Activated effector memory CD4-positive, alpha-beta T cell treated with anti-CD3 and anti-CD28 coated beads, Interleukin-2, amount 50 U/mL, for 16 hours (primary cell): ENCODE data around the gene MOV10L1.
"Not testable (repeated sequence)": the region's sequence is repeated elsewhere in the genome, so short reads cannot be mapped to it uniquely, and the experiment has no call there.

Source experiments
- DNase-seq: peaks from one replicate; pipeline ENCODE4 v3.0.0-alpha.2; 2020

Gene MOV10L1

DNA sequence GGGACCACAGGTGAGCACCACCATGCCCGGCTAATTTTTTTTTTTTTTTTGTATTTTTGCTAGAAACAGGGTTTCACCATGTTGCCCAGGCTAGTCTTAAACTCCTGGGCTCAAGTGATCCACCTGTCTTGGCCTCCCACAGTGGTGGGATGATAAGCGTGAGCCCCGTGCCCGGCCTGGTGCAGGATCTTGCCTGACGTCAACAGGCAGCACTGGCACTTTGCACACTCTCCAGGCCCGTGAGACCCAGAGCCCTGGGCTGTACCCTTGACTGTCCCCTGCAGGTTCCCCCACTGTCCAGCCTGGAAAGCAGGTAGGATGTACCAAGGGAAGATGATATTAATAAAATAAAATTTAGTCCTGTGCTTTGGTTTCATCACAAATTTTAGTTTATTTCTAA, 51.7 kb downstream of the MOV10L1 start:
- no peak for DNase-seq

DNA sequence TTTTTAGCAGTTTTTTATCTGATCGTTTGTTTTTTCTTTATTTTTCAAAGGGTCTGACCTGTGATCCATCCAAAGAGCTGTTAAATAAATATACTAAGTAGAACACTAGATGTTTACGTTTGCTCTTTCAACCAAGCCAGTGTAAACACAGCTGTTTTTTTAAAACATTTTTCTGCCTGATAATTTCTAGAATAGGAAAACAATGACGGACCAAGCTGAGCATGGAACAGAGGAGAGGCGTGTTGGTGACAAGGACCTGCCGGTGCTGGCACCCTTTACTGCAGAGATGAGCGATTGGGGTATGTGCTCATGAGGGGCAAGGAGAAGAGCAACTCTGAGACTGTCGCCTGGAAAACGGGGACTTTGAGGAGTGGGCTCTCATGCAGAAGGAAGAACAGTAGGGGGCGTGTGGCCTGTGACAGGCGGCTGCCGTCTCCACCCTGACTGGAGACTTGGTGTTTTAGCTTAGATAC, 52.1 kb downstream of the MOV10L1 start:
- DNase-seq = no peak

DNA sequence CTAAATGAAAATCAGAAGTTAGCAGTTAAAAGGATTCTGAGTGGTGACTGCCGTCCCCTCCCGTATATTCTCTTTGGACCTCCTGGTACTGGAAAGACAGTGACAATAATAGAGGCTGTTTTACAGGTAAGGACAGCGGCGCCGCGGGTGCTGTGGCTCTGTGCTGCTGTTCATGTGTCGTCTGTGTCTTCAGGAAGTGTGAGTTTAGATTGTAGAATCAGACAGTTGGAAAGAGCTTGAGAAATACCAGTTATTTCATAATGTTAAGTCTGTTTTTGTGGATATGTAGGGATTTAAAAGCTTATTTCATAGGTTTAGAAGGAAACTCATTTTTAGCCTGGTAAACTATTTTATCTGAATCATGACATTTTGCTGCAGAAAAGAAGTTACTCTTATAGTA, 53.3 kb downstream of the MOV10L1 start:
- DNase-seq = no peak

DNA sequence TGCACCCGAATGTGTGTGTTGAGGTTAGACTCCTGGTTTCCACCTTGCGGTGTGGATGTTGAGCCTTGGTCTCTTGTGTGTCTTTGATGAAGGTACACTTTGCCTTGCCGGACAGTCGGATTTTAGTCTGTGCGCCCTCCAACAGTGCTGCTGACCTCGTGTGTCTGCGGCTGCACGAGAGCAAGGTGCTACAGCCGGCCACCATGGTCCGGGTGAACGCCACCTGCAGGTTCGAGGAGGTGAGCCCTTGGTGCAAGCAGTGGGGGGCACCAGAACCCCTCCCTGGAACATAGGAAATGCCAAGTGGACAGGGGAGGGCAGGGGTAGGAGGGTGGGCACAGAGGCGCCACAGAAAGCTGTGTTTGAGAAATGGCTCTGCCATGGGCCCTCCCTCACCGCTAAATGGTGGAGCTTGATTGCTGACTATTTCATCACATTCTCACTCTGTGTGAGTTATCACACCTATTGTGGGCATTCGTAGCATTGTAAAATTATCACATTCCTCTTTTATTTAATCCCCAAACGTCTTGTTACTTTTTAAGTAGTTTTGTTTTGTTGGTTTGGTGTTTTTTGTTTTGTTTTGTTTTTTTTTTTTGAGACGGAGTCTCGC, 54.3 kb downstream of the MOV10L1 start:
- DNase-seq = no peak

DNA sequence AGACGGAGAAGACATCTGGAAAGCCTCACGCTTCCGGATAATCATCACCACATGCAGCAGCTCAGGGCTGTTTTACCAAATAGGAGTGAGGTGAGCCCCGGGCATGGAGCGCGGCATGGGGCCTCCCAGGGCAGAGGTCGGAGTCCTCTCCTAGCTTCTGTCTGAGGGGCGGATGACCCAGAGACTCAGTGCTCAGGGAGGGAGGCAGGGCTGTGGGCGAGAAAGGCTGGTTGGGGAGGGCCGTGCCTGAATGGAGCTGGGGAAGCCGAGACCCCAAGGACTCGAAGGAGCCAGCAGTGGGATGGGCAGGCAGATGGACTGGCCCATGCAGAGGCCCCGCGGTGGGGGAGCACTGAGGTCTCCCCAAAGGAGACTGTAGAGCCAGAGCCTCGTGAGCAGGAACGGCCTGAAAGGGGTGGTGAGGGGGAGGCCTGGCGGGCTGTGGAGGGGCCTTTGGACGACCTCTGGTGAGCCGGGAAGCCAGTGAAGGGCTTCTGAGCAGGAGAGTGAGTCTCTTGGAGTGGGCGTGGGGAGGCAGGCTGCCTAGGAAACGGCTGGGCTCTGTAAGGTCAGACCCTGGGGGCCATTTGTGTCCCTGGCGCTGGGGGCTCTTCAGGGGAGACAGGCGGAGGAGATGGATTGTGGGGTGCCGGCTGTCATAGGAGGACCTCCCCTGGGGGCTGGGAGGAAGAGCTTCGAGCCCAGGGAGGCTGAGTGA, 56.1 kb downstream of the MOV10L1 start:
- DNase-seq = no peak

DNA sequence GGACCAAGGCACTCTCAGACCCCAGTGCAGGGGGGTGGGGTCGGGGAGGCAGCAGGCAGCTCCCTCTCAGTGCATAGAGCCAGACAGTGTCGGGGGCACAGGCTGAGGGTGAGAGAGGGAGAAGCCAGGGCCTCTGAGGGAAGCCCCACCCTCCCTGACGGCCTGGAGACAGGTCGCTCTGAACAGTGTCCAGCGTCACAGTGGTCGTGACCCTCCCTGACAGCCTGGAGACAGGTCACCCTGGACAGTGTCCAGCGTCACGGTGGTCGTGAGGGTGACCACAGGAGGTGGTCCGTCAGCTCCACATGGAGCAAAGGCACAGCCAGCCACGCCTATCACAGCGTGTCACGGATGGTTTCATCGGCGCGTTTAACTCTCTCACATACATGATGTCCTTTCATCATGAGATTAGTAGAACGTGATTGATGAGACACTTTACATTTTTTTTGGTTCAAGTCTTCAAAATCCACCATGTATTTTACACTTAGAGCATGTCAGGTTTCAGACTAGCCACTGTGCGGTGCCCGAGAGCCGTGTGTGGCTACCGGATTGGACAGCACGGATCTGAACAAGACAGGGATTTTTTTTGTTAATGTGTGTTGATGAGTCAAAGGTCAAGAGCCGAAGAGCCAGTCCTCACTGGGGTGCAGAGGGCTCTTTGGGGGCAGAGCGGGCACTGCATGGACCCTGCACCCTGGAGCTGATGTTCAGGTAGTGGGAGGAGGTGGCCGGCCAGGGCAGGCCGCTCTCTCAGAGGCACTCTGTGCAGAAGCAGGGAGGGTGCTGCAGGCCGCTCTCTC, 56.8 kb downstream of the MOV10L1 start:
- no peak for DNase-seq

DNA sequence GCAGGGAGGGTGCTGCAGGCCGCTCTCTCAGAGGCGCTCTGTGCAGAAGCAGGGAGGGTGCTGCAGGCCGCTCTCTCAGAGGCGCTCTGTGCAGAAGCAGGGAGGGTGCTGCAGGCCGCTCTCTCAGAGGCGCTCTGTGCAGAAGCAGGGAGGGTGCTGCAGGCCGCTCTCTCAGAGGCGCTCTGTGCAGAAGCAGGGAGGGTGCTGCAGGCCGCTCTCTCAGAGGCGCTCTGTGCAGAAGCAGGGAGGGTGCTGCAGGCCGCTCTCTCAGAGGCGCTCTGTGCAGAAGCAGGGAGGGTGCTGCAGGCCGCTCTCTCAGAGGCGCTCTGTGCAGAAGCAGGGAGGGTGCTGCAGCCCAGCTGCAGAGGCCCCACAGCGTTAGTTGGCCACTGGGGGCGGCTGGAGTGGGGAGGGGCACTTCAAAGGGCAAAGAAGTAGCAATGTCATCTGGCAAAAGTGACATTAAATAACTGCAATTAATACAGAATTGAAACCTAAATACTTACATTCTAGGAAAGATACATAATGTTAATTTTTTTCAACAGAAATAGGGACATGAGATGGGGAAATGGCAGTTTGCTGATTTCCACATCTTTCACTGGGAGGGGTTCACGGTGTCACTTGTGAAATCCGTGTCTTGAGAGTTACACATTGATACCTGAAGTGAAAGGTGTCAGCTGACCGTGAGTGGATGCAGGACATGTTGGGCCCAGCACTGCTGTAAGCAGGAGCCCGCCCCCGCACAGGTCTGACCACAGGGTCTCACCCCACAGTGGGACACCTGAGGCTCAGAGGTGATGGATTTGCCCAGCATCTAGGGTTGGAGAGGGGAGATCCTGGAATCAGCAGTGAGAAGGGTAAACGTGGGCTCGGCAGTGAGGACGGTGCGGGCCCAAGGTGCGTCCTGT, 57.7 kb downstream of the MOV10L1 start:
- not testable (repeated sequence) for DNase-seq

DNA sequence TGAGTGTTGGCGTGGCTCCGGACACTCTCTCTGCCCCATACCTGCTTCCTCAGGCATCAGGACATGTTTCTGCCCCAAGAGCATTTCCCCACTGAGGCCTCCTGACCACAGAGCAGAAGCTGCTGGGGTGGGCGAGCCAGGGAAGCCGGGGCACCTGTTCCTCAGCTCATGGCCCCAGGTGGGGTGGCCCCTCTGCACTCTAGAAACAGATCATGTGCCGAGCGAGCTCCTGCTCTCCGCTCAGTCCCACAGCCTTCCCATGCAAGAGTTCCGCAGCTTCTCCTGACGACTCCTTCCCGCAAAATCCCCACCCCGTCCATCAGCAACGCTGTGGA, 58.3 kb downstream of the MOV10L1 start:
- no peak for DNase-seq

DNA sequence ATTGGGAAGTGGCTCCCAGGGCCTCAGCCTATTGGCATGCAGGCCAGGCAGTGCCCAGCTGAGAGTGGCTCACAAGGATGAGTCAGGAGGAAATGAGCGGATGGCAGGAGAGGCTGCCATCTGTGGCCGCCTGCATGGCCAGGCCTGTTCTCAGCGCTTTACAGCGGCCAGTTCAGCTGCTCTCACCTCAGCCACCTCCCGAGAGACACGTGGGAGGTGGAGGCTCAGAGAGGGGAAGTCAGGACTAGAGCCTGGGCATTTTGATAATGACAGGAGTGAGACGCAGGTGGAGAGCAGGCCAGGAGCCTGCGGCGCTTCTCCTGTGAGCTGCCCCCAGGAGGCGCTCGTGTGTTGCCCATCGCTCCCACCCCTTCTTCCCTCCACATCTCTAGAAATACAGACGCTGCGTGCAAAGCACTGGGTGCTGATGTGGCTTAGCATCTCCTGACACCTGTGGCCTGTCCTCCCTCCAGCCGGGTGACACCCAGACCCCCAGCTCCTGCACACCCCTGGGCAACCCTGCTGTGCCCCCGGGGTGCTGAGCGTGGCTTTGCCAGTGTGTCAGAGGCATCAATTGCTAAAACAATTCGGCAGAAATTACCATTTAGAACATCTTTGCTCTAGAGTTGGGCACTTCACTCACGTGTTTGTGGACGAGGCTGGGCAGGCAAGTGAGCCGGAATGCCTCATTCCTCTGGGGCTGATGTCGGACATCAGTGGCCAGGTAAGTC, 59.4 kb downstream of the MOV10L1 start:
- DNase-seq = peak; percentile 88

DNA sequence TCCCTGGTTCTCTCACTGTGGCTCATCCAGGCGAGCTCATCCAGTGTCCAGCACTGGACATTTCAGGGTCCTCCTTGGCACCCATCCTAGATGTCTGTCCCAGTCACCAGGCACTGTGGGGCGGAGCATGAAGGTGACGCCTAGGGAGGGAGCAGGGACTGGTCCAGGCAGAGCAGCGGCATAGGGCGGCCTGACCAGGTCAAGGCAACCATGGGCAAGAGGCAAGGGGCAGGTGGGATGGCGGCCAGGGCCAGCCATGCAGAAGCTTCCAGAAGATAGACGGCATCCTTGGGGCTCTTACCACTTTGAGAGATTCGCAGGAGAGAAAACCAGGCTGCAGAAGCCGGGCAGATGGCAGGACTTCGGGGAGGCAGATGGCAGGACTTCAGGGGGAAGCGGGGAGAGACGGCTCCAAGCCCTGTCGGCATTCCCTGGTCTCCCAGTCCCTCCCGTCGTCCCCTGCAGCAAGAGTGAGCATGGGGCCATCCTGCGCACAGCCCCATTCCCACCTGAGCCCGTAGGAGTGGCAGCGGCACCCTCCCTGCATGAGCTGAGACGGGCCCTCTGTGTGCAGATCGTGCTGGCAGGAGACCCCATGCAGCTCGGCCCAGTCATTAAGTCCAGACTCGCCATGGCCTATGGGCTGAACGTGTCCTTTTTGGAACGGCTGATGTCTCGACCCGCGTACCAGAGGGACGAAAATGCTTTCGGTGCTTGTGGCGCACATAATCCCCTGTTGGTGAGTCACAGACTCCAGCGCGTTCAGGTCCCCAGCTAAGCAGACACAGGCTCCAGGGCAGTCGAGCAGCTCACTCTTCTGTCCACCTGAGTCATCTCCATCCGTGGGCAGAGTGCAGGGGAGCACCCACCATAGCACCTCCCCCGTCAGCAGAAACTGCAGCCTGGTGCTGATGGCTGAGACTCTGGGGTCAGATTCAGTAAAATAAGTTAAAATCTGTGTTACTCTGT, 60.6 kb downstream of the MOV10L1 start:
- DNase-seq = no peak

DNA sequence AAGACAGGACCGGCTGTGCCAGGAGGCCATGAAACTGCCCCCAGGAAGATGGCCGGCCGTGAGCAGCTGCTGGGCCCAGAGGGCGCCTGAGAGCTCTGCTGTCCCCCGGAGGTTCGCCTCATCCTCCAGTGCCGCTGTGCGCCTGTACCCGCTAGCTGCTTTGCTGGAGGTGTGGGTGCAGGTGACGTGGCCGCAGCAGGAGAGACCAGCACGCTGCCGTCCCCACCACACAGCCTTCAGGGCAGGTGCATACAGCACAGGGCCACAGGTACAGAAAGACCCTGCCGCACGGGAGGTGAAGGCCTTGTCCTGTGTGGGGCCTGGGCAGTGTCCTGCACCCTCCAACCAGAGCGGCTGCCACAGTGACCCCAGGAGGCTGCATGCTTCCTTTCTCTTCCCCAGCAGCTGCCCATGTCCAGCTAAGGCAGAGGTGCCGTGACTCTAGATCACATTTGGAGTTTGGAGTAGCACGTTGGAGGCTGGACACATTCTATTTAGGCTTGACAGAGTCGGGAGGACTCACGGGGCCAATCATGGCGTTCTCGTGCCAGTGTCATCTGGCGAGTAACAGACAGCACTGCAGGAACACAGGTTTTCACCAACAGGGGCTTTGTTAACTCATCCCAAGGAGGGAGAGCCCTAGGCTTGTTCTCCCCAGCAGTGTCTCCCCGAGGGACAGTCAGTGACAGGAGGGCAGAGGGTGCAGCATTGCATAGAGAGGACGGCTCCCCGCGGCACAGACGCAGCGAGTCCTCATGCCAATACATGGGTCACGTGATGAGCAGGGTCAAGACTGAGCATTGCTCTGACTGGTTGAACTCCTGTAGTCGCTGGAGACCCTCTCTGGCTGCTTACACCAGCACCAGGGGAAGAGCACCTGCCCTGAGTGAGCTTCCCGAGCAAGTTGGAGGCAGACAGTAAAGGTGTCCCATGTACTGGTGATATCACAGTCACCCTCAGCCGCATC, 62.0 kb downstream of the MOV10L1 start:
- DNase-seq = no peak

DNA sequence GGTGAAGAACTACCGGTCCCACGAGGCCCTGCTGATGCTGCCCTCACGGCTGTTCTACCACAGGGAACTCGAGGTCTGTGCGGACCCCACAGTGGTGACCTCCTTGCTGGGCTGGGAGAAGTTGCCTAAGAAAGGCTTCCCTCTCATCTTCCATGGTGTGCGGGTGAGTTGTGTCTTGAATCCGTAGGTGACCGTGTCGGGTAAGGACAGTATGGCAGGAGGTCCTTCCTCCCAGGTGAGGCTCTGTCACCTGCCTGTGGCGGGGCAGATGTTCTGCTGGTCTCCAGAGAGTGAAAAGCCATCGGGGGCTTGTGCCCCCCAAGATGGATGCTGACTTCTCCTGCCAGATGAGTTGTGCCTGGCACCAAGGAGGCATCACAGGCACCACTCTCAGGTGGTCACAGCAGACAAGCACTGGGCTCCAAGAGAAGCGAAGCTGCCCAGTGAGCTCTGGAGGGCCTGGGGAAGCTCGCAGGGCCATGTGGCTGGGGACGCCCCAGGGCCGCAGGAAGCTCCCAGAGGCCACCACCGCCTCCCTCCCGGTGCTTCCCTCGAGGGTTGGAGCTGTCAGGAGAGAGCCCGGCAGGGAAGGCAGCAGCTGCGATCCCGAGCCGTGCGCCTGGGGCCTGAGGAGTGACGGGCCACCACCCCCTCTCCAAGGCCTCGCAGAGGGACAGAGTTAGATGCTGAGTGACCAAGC, 63.4 kb downstream of the MOV10L1 start:
- DNase-seq = no peak

DNA sequence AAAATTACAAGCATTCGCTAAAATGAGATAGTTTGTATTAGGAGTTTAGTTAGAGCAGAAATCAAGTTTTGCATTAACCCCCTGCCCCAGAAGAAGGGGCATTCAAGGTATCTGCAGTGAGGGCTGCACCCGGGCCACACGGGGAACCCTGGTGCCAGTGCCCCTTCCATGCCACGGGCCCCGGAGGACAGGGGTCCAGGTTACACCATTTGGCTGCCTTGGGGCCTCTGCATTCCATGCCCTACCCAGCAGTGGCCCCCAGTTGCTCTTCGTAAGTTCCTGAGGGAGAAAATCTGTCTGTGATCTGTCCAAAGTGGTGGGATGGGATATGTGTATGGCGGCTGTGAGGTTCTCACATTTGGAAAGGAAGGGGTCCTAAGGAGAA, 63.9 kb downstream of the MOV10L1 start:
- DNase-seq = no peak

DNA sequence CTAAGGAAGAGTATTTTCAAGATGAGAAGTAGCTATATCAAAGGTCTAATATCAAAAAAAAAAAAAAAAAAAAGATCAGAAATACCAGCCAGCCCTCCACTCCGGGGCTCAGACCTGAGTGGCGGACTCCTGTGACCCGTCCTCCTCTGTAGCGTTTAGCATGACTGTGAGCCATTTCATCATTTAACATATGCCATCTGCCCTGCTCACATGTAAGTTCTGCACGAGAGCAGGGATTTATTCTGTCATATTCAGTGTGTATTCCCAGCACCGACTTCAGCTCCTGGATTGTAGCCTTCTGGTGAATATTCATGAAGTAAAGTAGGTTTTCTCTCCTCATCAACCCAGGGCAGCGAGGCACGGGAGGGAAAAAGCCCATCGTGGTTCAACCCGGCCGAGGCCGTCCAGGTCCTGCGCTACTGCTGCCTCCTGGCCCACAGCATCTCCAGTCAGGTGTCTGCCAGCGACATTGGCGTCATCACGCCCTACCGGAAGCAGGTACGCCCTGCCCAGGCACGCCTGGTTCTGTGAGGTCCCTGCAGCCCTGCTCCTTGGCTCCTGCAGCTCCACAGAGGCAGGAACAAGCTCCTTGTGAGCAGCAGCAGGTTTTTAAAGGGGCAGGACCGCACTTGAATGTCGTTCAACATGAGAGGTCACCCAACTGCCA, 68.0 kb downstream of the MOV10L1 start:
- no peak for DNase-seq

DNA sequence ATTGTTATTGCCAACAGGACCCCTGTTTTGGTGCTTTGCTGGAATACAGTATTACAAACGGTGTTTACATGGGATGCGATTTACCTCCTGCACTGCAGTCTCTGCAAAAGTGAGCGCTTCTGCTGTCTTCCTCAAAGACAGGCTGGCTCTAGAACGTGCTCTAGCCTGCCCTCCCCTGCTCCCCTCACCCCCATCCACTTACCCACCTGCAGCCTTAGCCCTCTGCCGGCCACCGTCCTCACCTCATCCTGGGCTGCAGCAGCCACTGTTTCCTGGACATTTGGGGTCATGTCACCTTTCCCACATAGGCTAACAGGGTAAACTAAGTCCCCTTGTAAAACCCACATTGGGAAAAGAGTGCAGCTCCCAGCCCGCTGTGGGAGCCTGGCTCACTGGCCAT, 71.1 kb downstream of the MOV10L1 start:
- DNase-seq = no peak

DNA sequence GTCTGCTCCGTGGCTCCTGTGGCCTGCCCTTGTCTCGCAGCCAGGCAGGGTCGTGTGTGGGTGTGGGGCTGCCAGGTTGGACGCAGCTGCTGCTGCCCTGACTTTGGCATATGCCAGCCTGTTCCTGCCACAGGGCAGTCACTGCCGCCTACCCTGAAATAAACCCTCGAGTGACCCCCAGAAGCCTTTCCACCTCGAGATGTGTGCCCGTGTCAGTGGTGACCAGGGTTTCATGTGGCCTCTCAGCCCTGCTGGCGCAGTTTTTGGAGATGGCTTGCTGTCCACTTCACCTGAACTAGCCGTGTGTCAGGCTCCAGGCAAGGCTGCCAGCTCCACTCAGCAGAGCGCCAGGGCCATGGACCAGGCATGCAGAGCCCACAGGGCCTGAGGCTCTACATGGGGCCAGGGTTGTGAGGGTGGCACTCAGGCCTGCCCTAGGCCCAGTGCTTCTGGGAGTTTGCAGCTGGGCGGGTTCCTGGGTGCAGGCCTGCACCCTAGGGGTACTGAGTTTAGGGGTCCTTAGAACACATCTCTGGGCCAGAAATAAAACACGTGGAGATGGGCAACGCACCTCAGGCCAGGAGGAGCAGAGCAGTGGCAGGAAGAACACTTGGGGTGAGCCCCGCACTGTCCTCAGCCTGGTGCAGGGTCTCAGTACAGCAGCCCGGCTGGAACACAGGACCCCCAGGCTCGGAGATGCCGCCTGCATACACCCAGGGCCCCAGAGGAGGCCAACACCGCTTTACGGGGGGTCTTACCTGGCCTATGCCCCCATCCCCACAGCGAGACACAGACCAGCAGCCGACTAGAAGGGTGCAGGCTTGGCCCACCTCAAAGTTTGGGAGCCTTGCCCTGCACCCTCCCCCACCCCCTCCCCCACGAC, 71.9 kb downstream of the MOV10L1 start:
- DNase-seq = peak; percentile 60

DNA sequence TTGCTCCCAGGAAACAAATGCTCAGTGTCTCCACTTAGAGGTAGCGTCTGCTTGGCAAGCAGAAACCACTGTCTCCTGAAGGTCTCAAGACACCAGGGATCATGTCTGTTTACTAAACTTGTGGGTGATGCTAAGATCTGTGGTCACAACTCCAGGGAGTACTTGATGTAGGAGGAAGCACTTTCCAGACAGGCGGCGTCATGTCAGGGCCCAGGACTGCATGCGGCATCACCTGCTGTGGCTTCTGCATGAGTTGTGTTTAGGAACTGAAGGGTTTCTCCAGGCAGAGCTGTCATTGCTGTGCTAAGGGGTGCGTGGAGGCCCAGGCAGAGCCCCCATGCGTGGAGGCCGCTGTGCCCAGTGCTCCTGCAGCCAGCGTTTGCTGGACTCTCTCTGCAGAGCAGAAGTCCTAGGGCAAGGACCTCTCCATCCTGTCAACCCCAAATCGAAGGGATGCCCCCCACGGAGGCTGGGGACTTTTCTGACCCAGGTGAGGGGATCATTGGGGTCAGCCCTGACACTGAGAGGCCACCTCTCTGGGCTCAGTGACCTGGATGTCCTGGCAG, 72.7 kb downstream of the MOV10L1 start:
- no peak for DNase-seq
